GM21528 (cell line): ENCODE data around the gene DSCAML1.

ENCODE experiments used
- ATAC-seq: cut with Tn5 transposase; IDR thresholded peaks from one replicate; pipeline ENCODE4 v1.9.1; 2021; ENCODE audit warnings: mild to moderate bottlenecking, moderate library complexity; ENCODE audit not compliant: unreplicated experiment, low FRiP score

DSCAML1 gene

GRCh38 chr11:117673602-117674001 lies 123.4 kb downstream of the DSCAML1 start:
- no peak for ATAC-seq

GRCh38 chr11:117671370-117671769 lies 125.6 kb downstream of the DSCAML1 start:
- no peak for ATAC-seq

- no peak for ATAC-seq
Observed at GRCh38 chr11:117670924-117671323, 126.1 kb downstream of the DSCAML1 start.

GRCh38 chr11:117670443-117670842 lies 126.6 kb downstream of the DSCAML1 start:
- no peak for ATAC-seq

GRCh38 chr11:117669616-117670015 lies 127.4 kb downstream of the DSCAML1 start:
- no peak for ATAC-seq

- ATAC-seq: no peak
Observed at GRCh38 chr11:117669062-117669461, 128.0 kb downstream of the DSCAML1 start.

- ATAC-seq: no peak
Observed at GRCh38 chr11:117668321-117668751, 128.7 kb downstream of the DSCAML1 start.

GRCh38 chr11:117664897-117665296 lies 132.1 kb downstream of the DSCAML1 start:
- no peak for ATAC-seq

- ATAC-seq: no peak
Observed at GRCh38 chr11:117663821-117664220, 133.2 kb downstream of the DSCAML1 start.

- no peak for ATAC-seq
Observed at GRCh38 chr11:117663414-117663813, 133.6 kb downstream of the DSCAML1 start.

GRCh38 chr11:117662671-117663269 lies 134.2 kb downstream of the DSCAML1 start:
- ATAC-seq: no peak

- no peak for ATAC-seq
Observed at GRCh38 chr11:117662255-117662654, 134.8 kb downstream of the DSCAML1 start.

- ATAC-seq: no peak
Observed at GRCh38 chr11:117658809-117659208, 138.2 kb downstream of the DSCAML1 start.

GRCh38 chr11:117657794-117658193 lies 139.2 kb downstream of the DSCAML1 start:
- ATAC-seq: no peak

GRCh38 chr11:117654281-117655255 lies 142.4 kb downstream of the DSCAML1 start:
- no peak for ATAC-seq

GRCh38 chr11:117652521-117652920 lies 144.5 kb downstream of the DSCAML1 start:
- no peak for ATAC-seq

GRCh38 chr11:117649296-117650055 lies 147.5 kb downstream of the DSCAML1 start:
- ATAC-seq: no peak

GRCh38 chr11:117647872-117648271 lies 149.1 kb downstream of the DSCAML1 start:
- no peak for ATAC-seq

- no peak for ATAC-seq
Observed at GRCh38 chr11:117647207-117647606, 149.8 kb downstream of the DSCAML1 start.

- ATAC-seq: no peak
Observed at GRCh38 chr11:117646411-117646810, 150.6 kb downstream of the DSCAML1 start.
